Sigmoid colon (tissue), 7 donors: ENCODE measurements around the gene EPB41L4B. TPM values are rescaled to one million over a fixed set of nuclear protein-coding genes. Genes with fewer than 3 reads are reported as not detected.

Experiments used
- DNase-seq: peaks from one replicate; pipeline ENCODE4 v3.0.0-alpha.2; 2019
- H3K27ac ChIP-seq, 4 donors: fragments of 200-600 bp; sonication (generic); one replicate each; pipeline ENCODE4 v1.5.1; 2016 to 2019; ENCODE audit warnings: mild to moderate bottlenecking in 1 of 4
- H3K27me3 ChIP-seq, 3 donors: fragments of 200-600 bp; sonication (generic); one replicate each; pipeline ENCODE4 v1.5.1; 2019; ENCODE audit warnings: mild to moderate bottlenecking in 1 of 3
- H3K36me3 ChIP-seq, 4 donors: fragments of 200-600 bp; sonication (generic); one replicate each; pipeline ENCODE4 v1.5.1; 2016 to 2019
- H3K4me1 ChIP-seq, 4 donors: fragments of 200-600 bp; sonication (generic); one replicate each; pipeline ENCODE4 v1.5.1; 2017 to 2019
- H3K4me3 ChIP-seq, 4 donors: fragments of 200-600 bp; sonication (generic); one replicate each; pipeline ENCODE4 v1.5.1; 2017 to 2019; ENCODE audit warnings: mild to moderate bottlenecking in 2 of 4, moderate library complexity in 1 of 4
- H3K9me3 ChIP-seq, 4 donors: fragments of 200-600 bp in 3 of 4; sonication (generic) in 3 of 4; one replicate each; pipeline versions ENCODE4 v1.5.1 to v1.6.1; 2013 to 2019
- CTCF ChIP-seq, 4 experiments: fragments of 450-650 bp in 3 of 4; fragments of 200-600 bp in 1 of 4; IDR thresholded peaks; one replicate each; pipeline ENCODE4 v1.5.1; 2016 to 2019; ENCODE audit warnings: antibody characterized with exemption in 4 of 4, mild to moderate bottlenecking in 3 of 4, moderate library complexity in 2 of 4
- EP300 ChIP-seq, 4 donors: sonication (generic); formaldehyde crosslinking; IDR thresholded peaks; one replicate each; pipeline ENCODE4 v1.6.1; 2017; ENCODE audit warnings: antibody characterized with exemption in 4 of 4
- POLR2A ChIP-seq, 2 donors: fragments of 450-650 bp; IDR thresholded peaks; one replicate each; pipeline ENCODE4 v1.6.1; 2016; ENCODE audit warnings: antibody characterized with exemption in 2 of 2, mild to moderate bottlenecking in 2 of 2, moderate library complexity in 2 of 2
- POLR2AphosphoS5 ChIP-seq, 4 donors: sonication (generic); formaldehyde crosslinking; IDR thresholded peaks; one replicate each; pipeline ENCODE4 v1.6.1; 2017; ENCODE audit warnings: antibody characterized with exemption in 4 of 4
- WGBS, 2 donors: extraction: QIAGEN DNeasy Blood & Tissue Kit; methylation state at CpG; one replicate each; pipeline ENCODE4 v1.1.7; 2013; 5-methylcytosine and 5-hydroxymethylcytosine counted together
- intact Hi-C: fragments of 100-400 bp; cut with DNase I; formaldehyde crosslinking; loops from one replicate; pipeline ENCODE4 v1.15.1; 2023
- polyA plus RNA-seq, 3 donors: library from polyadenylated mRNA; stranded (reverse); fragments of 200-250 nt; gene quantifications; one replicate each; pipeline ENCODE4 v1.2.3, GENCODE V29; 2013
- total RNA-seq, 4 donors: library from RNA; depleted of rRNA; stranded (reverse); fragments of >200 nt; gene quantifications; one replicate each; pipeline ENCODE4 v1.1.0, GENCODE V29; 2016
- donor health status: healthy with polysubstance abuse.
- donor health status: Bipolar disorder and iron deficiency.
- donor health status: healthy.

EPB41L4B gene
- total and polyA plus RNA-seq, 7 donors: 0.49 to 160 (median 2.5) TPM

- Histone ChIP-seq H3K4me3 (no peak overlapping the region), H3K36me3 (no peaks in the 10 kb centered on the region), H3K27ac (no peak overlapping the region), H3K4me1 (no peaks in the 10 kb centered on the region), H3K9me3 (no peaks in the 10 kb centered on the region), H3K27me3 (no peaks in the 10 kb centered on the region)
- intact Hi-C loops: no loop called here
- DNase-seq: no peak
- whole genome bisulfite sequencing, 2 donors: 80 to 85% methylated on average over 7 of the region's 7 CpGs
- TF ChIP-seq POLR2AphosphoS5 (IDR thresholded peaks at IDR 0.05) (no peak), EP300 (IDR thresholded peaks at IDR 0.05) (no peak), POLR2A (IDR thresholded peaks at IDR 0.05) (no peak), CTCF (IDR thresholded peaks at IDR 0.05) (no peak)
These were observed 14.3 kb upstream of the EPB41L4B start for GRCh38 chr9:109335121-109335520.

- H3K27ac ChIP-seq: no peak overlapping the region
- H3K9me3 ChIP-seq: no peaks in the 10 kb centered on the region
- no peak overlapping the region for H3K4me3 ChIP-seq
- H3K4me1 ChIP-seq: peaks cover 0 to 3% (median 0%) of the 10 kb centered on the region in 4 donors
- no peaks in the 10 kb centered on the region for H3K36me3 ChIP-seq
- intact Hi-C loops: no loop called here
- TF ChIP-seq POLR2AphosphoS5 (IDR thresholded peaks at IDR 0.05): no peak
- TF ChIP-seq CTCF (IDR thresholded peaks at IDR 0.05): no peak
- TF ChIP-seq POLR2A (IDR thresholded peaks at IDR 0.05): no peak
- no peak for TF ChIP-seq EP300 (IDR thresholded peaks at IDR 0.05)
- H3K27me3 ChIP-seq: no peaks in the 10 kb centered on the region
- DNase-seq: no peak
- 9 to 49% methylated on average over 5 of the region's 5 CpGs for WGBS, 2 donors
These were observed 10.5 kb upstream of the EPB41L4B start for GRCh38 chr9:109331353-109331752.

- peak overlapping the region in 1 of 4 donors; percentile 10 for H3K4me3 ChIP-seq
- H3K27ac ChIP-seq: no peak overlapping the region
- H3K4me1 ChIP-seq: peaks cover 0 to 3% (median 0%) of the 10 kb centered on the region in 4 donors
- 27 to 72% methylated on average over 11 of the region's 11 CpGs for WGBS, 2 donors
- DNase-seq: no peak
- H3K9me3 ChIP-seq: no peaks in the 10 kb centered on the region
- TF ChIP-seq CTCF (IDR thresholded peaks at IDR 0.05) (no peak), POLR2A (IDR thresholded peaks at IDR 0.05) (no peak), EP300 (IDR thresholded peaks at IDR 0.05) (no peak), POLR2AphosphoS5 (IDR thresholded peaks at IDR 0.05) (no peak)
- no peaks in the 10 kb centered on the region for H3K27me3 ChIP-seq
- intact Hi-C loops: loop anchor here (10.0 kb wide), 1 partner anchor 205 kb away; no protein-coding TSS in a partner anchor
- no peaks in the 10 kb centered on the region for H3K36me3 ChIP-seq
These were observed 8.9 kb upstream of the EPB41L4B start for GRCh38 chr9:109329638-109330258.

GRCh38 chr9:109328978-109329637 lies 8.2 kb upstream of the EPB41L4B start:
- Histone ChIP-seq H3K9me3 (no peaks in the 10 kb centered on the region), H3K36me3 (no peaks in the 10 kb centered on the region), H3K27me3 (no peaks in the 10 kb centered on the region), H3K27ac (no peak overlapping the region), H3K4me1 (peaks cover 0 to 3% (median 0%) of the 10 kb centered on the region in 4 donors), H3K4me3 (peak overlapping the region in 1 of 4 donors; percentile 10)
- DNase-seq: peak; percentile 67
- intact Hi-C loops: loop anchor here (10.0 kb wide), 1 partner anchor 204 kb away; no protein-coding TSS in a partner anchor
- TF ChIP-seq POLR2AphosphoS5 (IDR thresholded peaks at IDR 0.05) (no peak), POLR2A (IDR thresholded peaks at IDR 0.05) (peak in 1 of 2 donors; percentile 36), CTCF (IDR thresholded peaks at IDR 0.05) (no peak)
- 11 to 49% methylated on average over 12 of the region's 12 CpGs for WGBS, 2 donors
